Muscle of arm (tissue), 12 donors: ENCODE results near the gene KCTD1. TPM values are rescaled to one million over a fixed set of nuclear protein-coding genes. Genes with fewer than 3 reads are reported as not detected.

Experiments used
- DNase-seq: peaks from one replicate; pipeline ENCODE4 v3.0.0-alpha.2; 2013
- polyA plus RNA-seq, 12 donors: library from polyadenylated mRNA; unstranded; fragments of 120-200 nt; gene quantifications; one replicate each; pipeline ENCODE4 v1.2.1, GENCODE V29; 2013; ENCODE audit not compliant: insufficient read length in 12 of 12

Gene KCTD1
- polyA plus RNA-seq, 12 donors = 4.8 to 45.5 (median 5.6) TPM; not detected in 1

DNA sequence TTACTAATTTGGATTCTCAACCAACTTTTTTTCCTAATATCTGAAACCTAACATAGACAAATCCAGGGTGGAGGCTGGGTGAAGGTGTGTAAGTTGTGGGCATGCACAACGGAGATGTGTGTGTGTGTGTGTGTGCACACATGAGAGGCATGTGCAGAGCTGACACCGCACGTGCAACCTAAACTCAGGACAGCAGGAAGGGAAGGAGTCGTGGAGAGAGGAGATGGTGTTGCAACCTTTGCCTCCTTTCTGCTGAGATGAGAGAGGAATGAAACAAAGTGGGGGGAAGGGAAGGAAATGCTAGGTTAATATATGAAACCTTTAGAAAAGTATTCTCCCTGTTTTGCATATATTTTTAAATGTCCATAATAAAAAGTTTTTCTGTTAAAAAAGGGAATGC lies 64.7 kb downstream of the KCTD1 start:
- DNase-seq = no peak

DNA sequence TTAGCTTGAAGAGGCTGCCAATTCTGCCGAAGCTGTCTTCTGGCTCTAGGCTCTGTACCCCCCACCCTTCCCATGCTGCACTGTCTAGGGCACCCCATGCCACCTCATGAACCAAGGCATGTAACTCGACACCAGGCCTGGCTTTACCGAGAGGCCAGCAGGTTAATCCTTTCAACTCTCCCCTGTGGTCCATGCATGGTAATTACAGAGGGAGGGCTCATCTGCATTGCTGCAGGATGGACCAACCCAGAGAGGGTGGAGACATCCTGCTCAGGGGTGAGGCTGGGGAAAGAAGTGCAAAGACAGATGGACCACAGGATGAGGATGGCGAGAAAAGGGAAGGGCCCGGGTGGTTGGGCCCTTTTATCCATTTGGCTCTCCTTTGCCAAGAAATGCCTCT lies 65.8 kb downstream of the KCTD1 start:
- DNase-seq = no peak

DNA sequence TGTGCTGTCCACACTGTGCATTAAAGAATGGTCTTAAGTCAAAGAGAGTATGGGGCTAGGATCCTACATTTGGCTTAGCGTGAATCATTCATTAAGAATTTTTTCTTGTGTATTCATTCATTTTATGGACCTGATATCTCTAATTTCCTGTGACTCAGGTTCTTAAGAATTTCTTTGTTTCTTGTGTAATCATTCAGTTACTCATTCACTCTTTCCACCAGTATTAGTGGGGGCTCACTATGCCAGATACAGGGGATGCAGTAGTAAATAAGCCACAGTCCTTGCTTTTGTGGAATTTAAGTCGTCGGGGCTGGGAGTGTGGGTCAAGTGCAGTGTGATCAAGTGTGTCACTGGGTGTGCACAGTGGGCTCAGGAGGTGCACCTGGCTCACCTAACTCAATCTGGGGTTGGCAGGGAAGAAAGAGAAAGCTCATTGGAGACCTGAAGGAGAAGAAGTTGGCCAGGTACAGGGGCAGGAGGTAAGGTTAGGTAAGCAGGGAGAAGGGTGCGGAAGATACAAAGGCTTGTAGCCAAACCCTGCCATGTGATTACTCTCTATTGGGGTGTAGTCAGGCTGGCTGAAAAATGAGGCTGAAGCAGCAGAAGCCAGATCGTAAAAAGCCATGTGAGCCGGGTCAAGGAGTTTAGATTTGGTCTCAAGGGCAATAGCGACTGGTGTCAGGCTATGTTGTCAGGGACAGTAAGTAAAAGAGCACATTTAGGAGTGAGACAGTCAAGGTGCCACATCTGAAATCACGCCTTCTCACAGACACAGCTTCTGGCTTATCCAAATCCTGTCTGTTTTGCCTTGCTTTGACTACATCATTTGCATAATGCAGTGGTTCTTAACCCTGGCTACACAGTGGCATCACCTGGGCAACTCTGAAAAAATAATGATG lies 67.2 kb downstream of the KCTD1 start:
- DNase-seq = no peak

DNA sequence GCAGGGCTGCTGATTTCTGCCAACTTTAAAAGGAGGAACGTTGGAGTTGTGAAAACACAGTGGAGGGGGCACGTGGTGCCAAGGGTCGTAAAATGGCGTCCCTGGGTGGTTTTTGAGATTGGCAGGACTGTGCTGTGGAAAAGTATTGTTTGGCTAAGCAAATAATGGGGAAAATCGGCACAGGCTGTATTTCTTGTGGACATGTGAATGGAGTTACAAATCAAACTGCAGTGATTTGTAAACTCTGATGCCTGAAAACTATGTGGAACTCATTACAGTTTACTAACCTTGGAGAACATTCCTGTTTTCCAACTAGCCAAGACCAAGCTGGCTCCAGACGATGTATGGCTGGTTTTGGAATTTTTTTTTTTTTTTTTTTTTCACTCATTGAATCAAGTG lies 68.7 kb downstream of the KCTD1 start:
- no peak for DNase-seq

DNA sequence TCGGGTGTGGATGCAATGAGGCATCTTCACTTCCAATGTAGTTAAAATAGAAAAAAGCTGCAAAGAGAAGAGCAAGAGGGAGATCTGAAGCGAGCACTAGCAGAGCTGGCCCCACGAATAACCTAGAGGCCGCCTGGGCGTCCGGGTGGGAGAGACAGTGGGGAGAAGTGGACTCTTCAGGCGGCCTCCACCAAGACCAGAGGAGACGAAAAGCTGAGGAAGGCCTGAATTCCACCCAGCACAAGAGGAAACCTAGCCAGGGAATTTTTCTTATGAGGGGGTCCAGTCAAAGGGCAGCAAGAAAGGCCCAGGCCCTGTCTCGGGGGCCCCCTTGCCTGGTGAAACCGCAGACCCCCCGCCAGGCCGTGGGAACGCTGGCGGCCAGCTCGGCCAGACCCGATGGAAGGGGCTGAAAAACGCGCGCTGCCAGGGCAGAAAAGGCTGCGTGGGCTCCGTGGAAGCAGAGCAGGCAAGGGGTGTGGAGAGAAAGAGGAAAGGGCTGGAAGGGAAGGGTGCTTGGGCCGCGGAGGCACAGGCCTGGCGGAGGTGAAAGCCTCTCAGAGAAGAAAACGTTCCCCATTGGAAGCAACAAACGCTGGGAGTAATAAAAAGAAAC lies 69.2 kb downstream of the KCTD1 start:
- DNase-seq = no peak

DNA sequence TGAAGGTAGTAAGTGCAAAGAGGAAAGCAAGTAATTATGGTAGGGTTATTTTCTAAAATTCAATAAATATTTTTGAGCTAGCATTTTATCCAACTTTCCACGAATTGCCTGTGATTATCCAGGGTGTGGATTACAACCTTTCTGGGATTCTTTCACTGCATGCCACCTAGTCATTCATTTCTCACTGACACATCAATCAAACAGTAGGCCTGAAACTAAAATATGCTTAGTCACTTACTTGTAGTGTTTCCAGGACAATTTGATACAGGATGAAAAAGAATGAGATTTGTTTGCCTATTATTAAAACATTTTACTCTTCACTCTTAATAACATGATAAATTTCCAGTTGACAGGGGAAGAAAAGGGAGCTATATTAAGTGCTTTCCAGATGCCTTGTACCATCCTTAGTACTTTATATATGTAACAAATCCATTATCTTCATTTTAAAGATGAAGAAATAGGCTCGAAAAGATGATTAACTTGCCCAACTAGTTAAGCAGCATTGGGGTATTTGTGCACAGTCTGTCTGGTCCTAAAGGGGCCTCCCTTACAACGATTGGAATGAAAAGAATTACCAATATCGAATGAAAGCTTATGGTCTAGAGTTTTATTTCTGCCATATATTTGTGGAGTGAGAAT lies 70.4 kb downstream of the KCTD1 start:
- no peak for DNase-seq

DNA sequence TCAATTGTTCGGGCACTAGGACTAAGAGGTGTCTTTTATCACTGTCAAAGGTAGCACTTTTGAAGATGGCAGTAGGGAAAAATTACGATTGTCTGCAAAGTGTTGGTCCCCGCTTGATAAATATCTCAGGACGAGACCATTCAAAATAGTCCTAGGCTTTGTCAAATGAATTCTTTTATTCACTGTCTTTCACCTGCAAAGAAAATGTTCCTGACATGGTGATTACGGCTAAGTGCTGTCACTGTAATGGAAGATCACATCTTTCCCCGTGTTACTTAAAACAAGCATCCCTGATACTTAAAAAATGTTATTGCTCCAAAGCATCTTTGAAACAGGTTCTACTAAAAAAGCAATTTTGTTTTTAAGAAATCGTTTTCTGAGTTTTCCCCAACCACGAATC lies 71.7 kb downstream of the KCTD1 start:
- no peak for DNase-seq

DNA sequence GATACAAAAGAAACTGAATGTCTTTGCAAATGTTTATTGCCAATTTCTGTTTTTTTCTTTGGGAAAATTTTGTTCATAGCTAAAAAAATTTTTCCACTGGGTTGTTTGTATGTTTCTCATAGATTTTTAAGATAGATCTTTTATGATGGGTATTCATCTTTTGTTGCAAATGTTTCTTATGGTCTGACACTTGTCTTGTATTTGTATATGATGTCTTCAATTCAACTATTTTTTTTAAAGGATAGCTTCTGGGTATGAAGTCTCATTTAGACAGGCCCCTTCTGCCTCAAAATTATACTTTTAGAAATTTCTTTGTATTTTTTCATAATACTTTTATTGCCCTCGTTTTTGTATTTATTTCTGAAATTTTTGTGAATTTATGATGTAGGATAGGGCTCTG lies 73.8 kb downstream of the KCTD1 start:
- DNase-seq = no peak

DNA sequence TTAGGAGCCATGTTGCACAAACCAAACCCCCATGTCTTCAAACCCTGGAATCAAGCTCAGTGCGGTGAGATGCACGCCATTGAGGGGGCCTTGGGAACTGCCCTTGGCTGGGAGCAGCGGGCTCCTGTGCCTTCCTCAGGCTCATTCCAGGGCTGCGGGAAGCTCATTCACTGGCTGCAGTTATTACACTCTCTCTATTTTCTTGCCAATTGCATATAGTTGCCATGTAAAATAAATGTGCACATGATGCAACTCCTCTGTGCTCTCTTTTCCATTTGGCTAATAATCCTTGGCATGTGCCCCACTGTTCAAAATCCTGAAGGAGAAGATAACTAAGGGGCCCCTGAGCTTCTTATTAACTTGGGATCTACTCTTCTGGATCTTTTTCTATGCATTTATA lies 74.7 kb downstream of the KCTD1 start:
- DNase-seq = no peak

DNA sequence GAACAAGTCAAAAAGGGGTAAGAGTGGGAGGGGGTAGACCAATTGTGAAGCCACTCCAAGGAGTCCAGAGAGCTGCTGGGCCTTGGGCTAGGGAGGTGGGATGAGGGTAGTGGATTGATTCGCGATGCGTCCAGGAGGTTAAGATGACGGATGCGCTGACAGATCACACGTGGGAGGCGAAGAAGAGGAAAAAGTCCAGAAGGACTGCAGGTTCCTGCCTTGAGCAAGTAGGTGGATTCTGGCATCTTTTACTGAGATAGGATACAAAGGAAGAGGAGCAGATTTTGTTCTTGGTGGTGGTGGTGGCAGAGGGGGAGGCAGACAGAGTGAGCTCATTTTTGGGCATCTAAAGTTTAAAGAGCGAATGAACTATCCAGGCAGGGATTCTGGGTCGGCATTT lies 76.5 kb downstream of the KCTD1 start:
- DNase-seq = no peak

DNA sequence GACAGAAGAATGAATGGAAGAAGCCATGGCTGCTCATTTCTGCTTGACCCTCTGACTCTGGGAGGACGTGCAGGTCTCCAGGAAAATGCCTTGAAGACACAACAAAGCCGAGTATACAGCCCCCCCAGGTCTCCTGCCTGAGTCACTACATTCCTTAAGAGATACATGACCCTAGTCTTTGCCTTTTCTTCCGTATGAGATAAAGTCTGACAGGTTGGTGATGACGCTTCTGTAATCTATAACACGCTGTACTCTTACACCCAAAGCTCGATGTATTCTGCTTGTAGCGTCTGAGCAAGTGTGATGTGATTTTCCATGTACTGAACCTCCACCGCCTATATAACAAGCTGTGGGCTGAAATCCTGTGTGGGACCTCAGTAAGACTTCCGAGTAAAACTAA lies 77.3 kb downstream of the KCTD1 start:
- no peak for DNase-seq

DNA sequence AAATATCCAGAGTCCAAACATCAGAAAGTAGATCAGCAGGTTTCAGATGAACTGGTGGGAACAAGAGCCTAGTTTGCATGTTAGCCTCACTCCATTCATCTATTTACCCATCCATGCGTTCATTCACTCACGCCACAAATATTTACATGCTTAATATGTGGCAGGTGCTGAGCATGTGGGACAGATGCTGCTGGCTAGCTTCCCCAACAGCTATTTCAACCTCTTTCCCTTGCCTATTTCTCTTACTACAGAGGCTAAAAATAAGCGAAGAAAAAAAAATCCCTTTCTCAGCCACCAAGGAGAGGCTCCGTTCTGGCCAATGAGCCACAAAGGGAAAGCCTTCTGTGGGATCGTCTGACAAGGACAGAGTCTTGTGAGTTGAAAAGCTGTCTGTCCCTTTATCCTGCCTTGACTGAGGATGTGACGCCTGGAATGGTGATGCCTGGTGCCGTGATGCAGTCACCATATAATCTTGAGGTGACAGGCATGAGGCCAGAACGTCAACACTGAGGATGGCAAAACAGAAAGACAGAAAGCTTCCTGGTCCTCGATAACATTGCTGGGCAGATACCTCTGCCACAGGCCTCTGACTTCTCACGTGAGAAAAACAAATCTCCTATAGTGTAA lies 78.2 kb downstream of the KCTD1 start:
- DNase-seq = no peak

DNA sequence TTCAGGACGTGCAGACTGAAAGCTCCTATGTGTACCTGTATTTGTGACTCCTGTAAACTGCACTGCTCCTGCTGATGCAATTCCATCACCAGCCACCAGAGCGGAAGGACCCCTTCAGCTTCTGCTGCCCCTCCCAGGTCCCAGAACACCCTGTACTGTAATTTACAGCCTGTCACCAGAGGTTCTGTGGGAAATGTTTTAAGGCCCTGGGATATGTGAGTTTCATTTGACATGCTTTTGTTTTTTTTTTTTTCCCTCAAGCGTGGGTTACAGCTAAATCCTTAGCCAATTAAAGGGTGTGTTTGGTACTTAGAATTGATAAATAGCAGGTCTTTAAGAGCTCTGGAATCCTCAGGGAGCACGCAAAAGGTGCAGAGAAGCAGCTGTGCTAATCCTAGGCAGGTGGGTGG lies 79.4 kb downstream of the KCTD1 start:
- DNase-seq = no peak

DNA sequence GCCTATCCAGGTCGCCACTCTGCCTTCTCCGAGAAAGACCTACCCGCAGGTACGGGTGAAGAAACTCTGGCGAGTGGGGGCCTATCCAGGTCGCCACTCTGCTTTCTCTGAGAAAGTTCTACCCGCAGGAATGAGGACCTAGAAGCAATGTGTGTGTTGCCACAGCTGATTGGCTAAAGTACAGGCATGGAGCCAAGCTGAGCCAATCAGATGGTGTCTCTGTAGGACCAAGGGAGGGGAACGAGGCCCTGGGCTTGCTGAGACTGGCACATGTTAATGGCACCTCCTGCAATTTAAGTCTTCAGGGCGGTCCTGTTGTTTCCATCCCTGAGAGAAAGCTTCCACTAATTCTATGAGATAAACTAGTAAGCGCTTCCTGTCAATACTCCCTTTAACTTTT lies 82.3 kb downstream of the KCTD1 start:
- DNase-seq = no peak

DNA sequence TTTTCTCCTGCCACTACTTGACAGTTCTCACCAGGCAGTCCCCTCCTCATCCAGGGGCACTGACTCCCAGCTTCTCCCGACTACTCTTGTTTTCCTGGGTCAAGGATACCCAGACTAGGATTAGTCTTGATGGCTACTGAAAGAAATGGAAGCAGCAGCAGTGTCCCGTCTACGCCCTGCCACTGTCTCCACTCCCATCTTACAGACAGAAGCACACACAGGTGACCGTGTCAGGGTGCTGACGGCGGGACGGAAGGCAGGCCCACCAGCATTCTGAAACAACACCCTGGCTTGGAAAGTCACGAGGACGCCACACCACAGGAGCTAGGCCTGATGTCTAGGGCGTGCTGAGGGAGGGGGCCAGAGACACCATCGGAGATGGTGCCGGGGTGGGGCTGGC lies 82.9 kb downstream of the KCTD1 start:
- no peak for DNase-seq

DNA sequence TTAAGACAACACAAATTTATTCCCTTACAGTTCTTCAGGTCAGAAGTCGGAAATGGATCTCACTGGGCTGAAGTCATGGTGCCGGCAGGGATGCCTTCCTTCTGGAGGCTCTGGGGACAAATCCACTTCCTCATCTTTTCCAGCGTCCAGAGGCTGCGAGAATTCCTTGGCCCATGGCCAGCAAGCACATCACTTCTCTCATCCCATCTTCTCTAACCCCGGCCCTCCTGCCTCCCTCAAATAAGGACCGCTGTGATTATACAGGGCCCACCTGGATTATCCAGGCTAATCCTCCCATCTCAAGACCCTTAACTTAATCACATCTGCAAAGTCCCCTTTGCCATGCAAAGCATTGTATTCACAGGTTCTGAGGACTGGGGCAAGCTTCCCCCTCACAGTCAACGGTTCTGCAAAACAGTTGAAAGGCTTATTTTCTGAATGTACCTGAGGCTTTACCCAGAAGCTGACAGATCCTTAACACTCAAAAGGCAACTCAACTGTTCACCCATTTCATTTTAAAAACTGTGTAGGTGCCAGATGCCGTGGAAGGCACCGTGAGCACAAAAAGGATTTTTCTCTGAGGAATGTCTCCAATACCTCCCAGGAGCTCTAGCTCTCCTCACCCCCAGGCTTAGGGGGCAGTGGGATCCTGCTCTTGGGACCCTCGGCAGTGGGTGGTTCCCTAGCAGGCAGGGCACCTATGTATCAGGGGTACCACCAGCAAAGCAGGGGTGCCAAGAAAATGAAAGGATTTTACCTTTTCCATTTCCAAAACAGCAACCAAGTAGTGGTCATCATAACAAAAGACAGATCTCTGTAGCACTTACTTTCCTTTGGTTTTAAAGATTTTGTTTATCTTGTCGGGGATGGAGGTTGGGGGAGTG lies 84.0 kb downstream of the KCTD1 start:
- no peak for DNase-seq

DNA sequence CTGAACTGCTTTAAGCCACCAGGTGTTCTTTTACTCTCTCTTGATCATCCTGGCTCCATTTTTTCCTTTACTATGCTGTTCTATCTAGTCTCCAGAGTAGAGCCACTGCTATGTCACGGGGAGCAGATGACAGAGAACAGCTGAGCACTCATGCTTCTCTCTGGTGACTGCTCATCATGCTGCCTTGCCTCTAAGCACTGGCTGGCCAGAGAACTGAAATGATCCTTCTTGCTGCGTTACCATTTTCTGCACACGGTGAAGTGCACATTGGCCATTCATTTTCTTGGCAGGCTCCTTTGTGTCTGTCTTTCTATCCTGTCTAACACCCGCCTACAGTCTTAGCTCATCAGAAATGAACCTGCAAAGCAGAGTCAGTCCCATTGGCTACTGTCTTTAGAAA lies 86.0 kb downstream of the KCTD1 start:
- no peak for DNase-seq

DNA sequence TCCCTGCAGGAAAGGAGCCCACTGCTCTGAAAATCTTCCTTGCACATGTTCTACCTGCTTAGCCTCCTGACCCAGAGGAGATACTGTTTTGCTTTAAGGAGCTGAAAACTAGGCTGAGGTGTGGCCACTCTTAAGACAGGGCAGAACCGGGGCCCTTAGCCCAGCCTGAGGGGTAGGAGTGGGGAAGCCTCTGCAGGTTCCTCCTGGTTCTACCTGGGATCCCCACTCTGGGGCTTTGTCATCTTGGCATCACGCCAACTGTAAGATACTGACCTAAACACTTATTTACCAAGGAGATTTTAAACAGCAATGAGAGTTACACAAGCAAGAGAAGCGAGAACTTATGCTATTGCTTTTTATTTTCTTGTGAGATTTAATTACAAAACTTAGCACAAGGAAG lies 86.9 kb downstream of the KCTD1 start:
- no peak for DNase-seq

DNA sequence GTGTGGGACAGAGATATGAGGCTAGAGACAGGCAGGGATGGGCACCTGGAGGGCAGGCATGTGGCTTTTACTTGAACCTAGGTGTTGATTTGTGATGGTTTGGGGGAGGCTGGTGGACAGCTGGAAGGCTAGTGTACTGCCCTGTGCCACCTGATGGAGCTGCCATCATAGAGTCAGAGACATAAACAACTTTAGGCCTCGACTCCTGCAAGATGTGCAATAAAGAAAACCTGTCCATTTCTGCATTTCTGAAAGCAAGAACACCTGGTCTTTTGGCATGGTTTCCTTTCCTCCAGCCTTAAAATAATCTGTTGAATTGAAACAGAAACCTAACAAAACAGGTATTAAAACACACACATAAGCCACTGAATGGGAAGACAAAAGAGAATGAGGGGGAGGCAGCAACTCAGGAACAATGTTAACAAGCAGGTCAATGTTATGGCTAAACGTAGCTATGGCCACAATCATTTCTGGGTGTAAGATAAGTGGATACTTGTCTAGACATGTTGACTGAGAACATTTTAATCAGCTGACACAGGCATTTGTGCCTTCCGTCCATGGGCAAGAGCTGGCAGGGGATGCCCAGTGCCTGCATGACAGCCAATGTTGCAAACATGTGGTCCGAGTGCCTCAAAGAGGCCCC lies 87.8 kb downstream of the KCTD1 start:
- no peak for DNase-seq

DNA sequence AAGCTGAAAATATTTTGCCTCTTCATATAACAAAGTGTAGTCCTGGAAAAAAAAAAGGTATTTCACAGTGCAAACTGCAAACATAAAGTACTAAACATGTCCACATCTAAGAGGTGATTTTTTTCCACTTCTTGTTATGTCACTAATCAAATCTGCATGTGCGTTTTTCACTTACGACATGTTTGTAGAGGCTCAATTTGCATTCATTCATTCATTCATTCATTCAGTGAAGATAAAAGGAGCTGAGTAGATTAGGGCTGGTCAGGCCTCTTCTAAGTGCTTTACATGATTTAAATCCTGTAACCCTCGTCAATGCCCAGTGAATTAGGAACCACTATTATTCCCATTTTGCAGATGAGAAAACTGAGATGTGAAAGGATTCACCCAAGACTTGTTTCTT lies 88.5 kb downstream of the KCTD1 start:
- no peak for DNase-seq

DNA sequence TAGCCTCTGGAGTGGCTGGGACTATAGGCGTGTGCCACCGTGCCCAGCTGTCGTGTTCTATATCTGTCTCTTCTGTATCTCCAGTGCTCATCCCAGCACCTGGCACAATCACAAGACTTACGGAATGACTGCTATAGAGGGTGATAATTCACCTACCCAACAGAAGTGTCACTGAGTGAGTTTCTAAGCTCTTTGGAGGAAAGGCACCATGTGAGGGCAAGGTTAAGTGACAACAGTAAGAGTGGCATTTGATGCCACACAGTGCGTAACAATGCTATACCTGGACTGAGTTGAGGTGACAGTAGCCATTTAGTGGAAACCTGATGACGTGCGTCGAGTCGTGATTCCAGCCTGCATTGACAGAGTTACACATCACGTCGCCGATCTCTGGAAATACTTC lies 89.0 kb downstream of the KCTD1 start:
- no peak for DNase-seq
